Measurements from ENCODE around the gene SPATA2L.

- no peak for TF ChIP-seq CTCF (IDR thresholded peaks at IDR 0.05; ENCODE audit: insufficient read depth, low read length)
- TF ChIP-seq REST (IDR thresholded peaks at IDR 0.05; ENCODE audit: insufficient replicate concordance, low read depth): no peak
- TF ChIP-seq SPI1 (IDR thresholded peaks at IDR 0.05; ENCODE audit: borderline replicate concordance, low read depth): no peak
- TF ChIP-seq GABPA (IDR thresholded peaks at IDR 0.05; ENCODE audit: low read depth): no peak
Observed at GRCh38 chr16:89670496-89671431, 30.7 kb downstream of the SPATA2L start.

All from HL-60 (cell line).